Measurements from ENCODE around the gene ZNF429. TPM values are rescaled to one million over a fixed set of nuclear protein-coding genes. Genes with fewer than 3 reads are reported as not detected.
"Not testable (repeated sequence)": the region's sequence is repeated elsewhere in the genome, so short reads cannot be mapped to it uniquely, and the experiment has no call there.

ZNF429 gene
- total and polyA plus RNA-seq, 8 donors, result 2.7 to 28.6 (median 6.6) TPM

GRCh38 chr19:21593502-21593901 lies 88.1 kb downstream of the ZNF429 start:
- WGBS, 5 donors, result 87 to 96% (median 92%) methylated on average over 4 of the region's 4 CpGs
- H3K27ac ChIP-seq, result no peak overlapping the region
- TF ChIP-seq POLR2AphosphoS5 (IDR thresholded peaks at IDR 0.05) (no peak), POLR2A (IDR thresholded peaks at IDR 0.05) (no peak), EP300 (IDR thresholded peaks at IDR 0.05) (no peak), CTCF (IDR thresholded peaks at IDR 0.05) (no peak)
- H3K36me3 ChIP-seq, result no peaks in the 10 kb centered on the region
- peaks cover 0 to 22% (median 0%) of the 10 kb centered on the region in 4 donors for H3K9me3 ChIP-seq
- no peak for DNase-seq
- H3K27me3 ChIP-seq, result no peaks in the 10 kb centered on the region
- intact Hi-C loops (cut with DNase I; ENCODE audit: low total_unique reads), result no loop called here
- no peak overlapping the region for H3K4me3 ChIP-seq
- no peaks in the 10 kb centered on the region for H3K4me1 ChIP-seq

GRCh38 chr19:21593934-21594820 lies 88.8 kb downstream of the ZNF429 start:
- intact Hi-C loops (cut with DNase I; ENCODE audit: low total_unique reads), result no loop called here
- H3K4me3 ChIP-seq, result no peak overlapping the region
- peak overlapping the region in 1 of 5 donors; percentile 30 for H3K27ac ChIP-seq
- no peaks in the 10 kb centered on the region for H3K4me1 ChIP-seq
- H3K27me3 ChIP-seq, result no peaks in the 10 kb centered on the region
- H3K36me3 ChIP-seq, result no peaks in the 10 kb centered on the region
- DNase-seq, result no peak
- H3K9me3 ChIP-seq, result peaks cover 0 to 20% (median 0%) of the 10 kb centered on the region in 4 donors
- TF ChIP-seq CTCF (IDR thresholded peaks at IDR 0.05) (no peak), POLR2AphosphoS5 (IDR thresholded peaks at IDR 0.05) (peak in 1 of 3 donors; percentile 34)
- WGBS, 5 donors, result 62 to 74% (median 63%) methylated on average over 3 of the region's 3 CpGs

DNA sequence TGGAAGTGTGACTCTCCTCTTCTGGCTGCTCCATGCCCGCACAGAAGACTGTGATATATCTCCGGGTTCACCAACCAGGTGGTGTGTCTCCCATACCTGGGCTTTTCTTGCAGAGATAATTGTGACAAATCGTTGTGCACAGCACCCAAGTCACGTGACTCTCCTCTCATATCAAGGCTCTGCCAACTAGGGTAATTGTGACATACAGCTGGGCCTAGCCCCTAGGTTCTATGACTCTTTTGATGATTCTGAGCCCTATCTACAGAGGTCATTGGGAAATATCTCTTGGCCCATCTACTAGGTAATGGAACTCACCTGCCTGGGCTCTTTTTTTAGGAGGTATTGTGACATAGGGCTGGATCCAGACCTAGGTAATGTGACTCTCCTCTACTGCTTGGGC lies 89.8 kb downstream of the ZNF429 start:
- no peak overlapping the region for H3K27ac ChIP-seq
- H3K9me3 ChIP-seq, result peaks cover 0 to 14% (median 0%) of the 10 kb centered on the region in 4 donors
- H3K4me3 ChIP-seq, result no peak overlapping the region
- H3K27me3 ChIP-seq, result no peaks in the 10 kb centered on the region
- WGBS, 5 donors, result 68 to 87% (median 69%) methylated on average over 4 of the region's 4 CpGs
- H3K36me3 ChIP-seq, result no peaks in the 10 kb centered on the region
- DNase-seq, result no peak
- intact Hi-C loops (cut with DNase I; ENCODE audit: low total_unique reads), result no loop called here
- TF ChIP-seq POLR2AphosphoS5 (IDR thresholded peaks at IDR 0.05), result no peak
- no peak for TF ChIP-seq CTCF (IDR thresholded peaks at IDR 0.05)
- no peak for TF ChIP-seq EP300 (IDR thresholded peaks at IDR 0.05)
- no peaks in the 10 kb centered on the region for H3K4me1 ChIP-seq

GRCh38 chr19:21602082-21602658 lies 96.8 kb downstream of the ZNF429 start:
- no peaks in the 10 kb centered on the region for H3K36me3 ChIP-seq
- peaks cover 11 to 26% (median 23%) of the 10 kb centered on the region in 4 donors for H3K4me1 ChIP-seq
- peak overlapping the region in 1 of 5 donors; percentile 41 for H3K27ac ChIP-seq
- H3K27me3 ChIP-seq, result no peaks in the 10 kb centered on the region
- WGBS, 5 donors, result 36 to 63% (median 54%) methylated on average over 1 of the region's 1 CpG
- TF ChIP-seq POLR2AphosphoS5 (IDR thresholded peaks at IDR 0.05), result no peak
- TF ChIP-seq EP300 (IDR thresholded peaks at IDR 0.05), result no peak
- TF ChIP-seq CTCF (IDR thresholded peaks at IDR 0.05), result no peak
- no peak for TF ChIP-seq POLR2A (IDR thresholded peaks at IDR 0.05)
- peaks cover 0 to 6% (median 0%) of the 10 kb centered on the region in 4 donors for H3K9me3 ChIP-seq
- H3K4me3 ChIP-seq, result no peak overlapping the region
- no peak for DNase-seq
- intact Hi-C loops (cut with DNase I; ENCODE audit: low total_unique reads), result no loop called here

GRCh38 chr19:21602659-21603430 lies 97.4 kb downstream of the ZNF429 start:
- DNase-seq; H3K9me3 ChIP-seq; H3K36me3 ChIP-seq; H3K27me3 ChIP-seq; H3K4me3 ChIP-seq; intact Hi-C loops (cut with DNase I; ENCODE audit: low total_unique reads): not testable (repeated sequence)
- WGBS, 5 donors, result 24 to 43% (median 35%) methylated on average over 11 of the region's 11 CpGs
- Histone ChIP-seq H3K27ac (peak overlapping the region in 2 of 5 donors; percentile 86 to 88), H3K4me1 (peaks cover 11 to 27% (median 23%) of the 10 kb centered on the region in 4 donors)
